ENCODE results near the gene MGAT5. TPM values are rescaled to one million over a fixed set of nuclear protein-coding genes. Genes with fewer than 3 reads are reported as not detected.
A peak's percentile ranks its signal among the peaks of the same experiment; 100 is the strongest.

MGAT5 gene
- total RNA-seq, 4 donors from 2014 or later = 32.4 to 65.9 (median 46.6) TPM

DNA sequence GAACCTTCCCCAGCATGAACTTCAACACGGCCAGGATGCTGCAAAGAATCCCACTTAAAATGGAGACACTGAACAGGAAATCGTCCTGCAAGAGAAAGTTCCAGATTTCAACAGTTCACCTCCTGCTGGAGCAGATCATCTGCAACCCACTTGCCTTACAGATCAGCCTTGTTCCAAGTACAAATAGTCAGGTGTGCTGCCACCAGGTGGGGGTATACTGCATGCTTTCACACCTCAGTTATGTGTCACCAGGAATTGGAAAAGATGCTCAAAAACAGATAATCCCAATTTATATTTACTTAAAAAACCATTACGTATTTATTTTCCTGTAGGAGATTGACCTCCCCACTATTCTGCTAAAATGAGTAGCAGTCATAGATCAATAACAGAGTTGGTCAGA lies 212.3 kb downstream of the MGAT5 start:
- Histone ChIP-seq H3K4me3 (no peak overlapping the region), H3K36me3 (no peaks in the 10 kb centered on the region), H3K9me3 (no peaks in the 10 kb centered on the region), H3K4me1 (no peaks in the 10 kb centered on the region), H3K27ac (no peak overlapping the region), H3K27me3 (no peaks in the 10 kb centered on the region)
- ATAC-seq = no peak
- WGBS, 2 donors (ENCODE audit: low coverage in 1 of 2) = 87 to 90% methylated on average over 1 of the region's 3 CpGs
- TF ChIP-seq EP300 (IDR thresholded peaks at IDR 0.05) (no peak), POLR2A (IDR thresholded peaks at IDR 0.05) (no peak), POLR2AphosphoS5 (IDR thresholded peaks at IDR 0.05) (no peak)
- TF ChIP-seq, protein P1, sequence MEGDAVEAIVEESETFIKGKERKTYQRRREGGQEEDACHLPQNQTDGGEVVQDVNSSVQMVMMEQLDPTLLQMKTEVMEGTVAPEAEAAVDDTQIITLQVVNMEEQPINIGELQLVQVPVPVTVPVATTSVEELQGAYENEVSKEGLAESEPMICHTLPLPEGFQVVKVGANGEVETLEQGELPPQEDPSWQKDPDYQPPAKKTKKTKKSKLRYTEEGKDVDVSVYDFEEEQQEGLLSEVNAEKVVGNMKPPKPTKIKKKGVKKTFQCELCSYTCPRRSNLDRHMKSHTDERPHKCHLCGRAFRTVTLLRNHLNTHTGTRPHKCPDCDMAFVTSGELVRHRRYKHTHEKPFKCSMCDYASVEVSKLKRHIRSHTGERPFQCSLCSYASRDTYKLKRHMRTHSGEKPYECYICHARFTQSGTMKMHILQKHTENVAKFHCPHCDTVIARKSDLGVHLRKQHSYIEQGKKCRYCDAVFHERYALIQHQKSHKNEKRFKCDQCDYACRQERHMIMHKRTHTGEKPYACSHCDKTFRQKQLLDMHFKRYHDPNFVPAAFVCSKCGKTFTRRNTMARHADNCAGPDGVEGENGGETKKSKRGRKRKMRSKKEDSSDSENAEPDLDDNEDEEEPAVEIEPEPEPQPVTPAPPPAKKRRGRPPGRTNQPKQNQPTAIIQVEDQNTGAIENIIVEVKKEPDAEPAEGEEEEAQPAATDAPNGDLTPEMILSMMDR (IDR thresholded peaks at IDR 0.05) = peak in 1 of 4 experiments; percentile 9

DNA sequence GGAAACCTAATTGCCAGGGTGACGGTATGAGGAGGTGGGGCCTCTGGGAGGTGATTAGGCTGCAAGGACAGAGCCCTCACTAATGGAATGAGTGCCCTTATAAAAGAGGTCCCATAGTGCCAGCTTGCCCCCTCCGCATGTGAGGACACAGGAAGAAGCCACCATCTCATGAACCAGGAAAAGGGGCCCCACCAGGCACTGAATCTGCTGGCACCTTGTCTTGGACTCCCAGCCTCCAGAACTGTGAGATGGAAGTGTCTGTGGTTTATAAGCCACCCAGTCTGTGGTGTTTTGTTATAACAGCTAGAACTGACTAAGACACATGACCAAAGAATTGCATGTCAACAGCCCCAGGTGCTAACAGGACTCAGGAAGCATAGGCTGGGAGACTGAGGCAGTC lies 214.3 kb downstream of the MGAT5 start:
- no peak for ATAC-seq
- Histone ChIP-seq H3K27me3 (no peaks in the 10 kb centered on the region), H3K36me3 (no peaks in the 10 kb centered on the region), H3K27ac (no peak overlapping the region), H3K4me1 (no peaks in the 10 kb centered on the region), H3K4me3 (no peak overlapping the region), H3K9me3 (peaks cover 0 to 18% (median 0%) of the 10 kb centered on the region in 3 donors)
- TF ChIP-seq, protein P1 (IDR thresholded peaks at IDR 0.05) = no peak
- TF ChIP-seq EP300 (IDR thresholded peaks at IDR 0.05) (no peak), POLR2AphosphoS5 (IDR thresholded peaks at IDR 0.05) (no peak)
- WGBS, 2 donors (ENCODE audit: low coverage in 1 of 2) = 67% methylated on average over 1 of the region's 2 CpGs; no CpG with 5 or more reads in 1 of the 2 donors

DNA sequence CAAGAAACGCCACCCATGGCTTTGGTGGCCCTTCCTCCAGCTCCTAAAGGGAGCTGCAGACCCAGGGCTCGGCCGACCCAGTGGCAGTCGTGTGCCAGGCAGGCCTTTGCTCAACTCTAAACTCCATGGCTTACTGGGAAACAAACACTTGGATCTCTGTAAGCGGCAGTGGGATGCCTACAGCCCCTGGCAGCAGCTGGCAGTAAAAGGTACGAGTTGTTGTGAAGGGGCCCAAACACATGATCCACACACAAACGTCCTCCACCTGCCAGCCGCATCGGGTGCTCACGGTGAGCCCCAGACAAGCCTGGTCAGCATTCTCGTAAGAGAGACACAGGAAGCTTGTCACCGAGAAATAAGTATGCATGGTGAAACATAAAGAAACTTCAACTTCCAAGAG lies 214.9 kb downstream of the MGAT5 start:
- WGBS, 2 donors (ENCODE audit: low coverage in 1 of 2) = 100% methylated on average over 1 of the region's 12 CpGs; no CpG with 5 or more reads in 1 of the 2 donors
- no peaks in the 10 kb centered on the region for H3K4me1 ChIP-seq
- no peak overlapping the region for H3K27ac ChIP-seq
- TF ChIP-seq, protein P1 (IDR thresholded peaks at IDR 0.05) = no peak
- TF ChIP-seq EP300 (IDR thresholded peaks at IDR 0.05) = no peak
- no peak for TF ChIP-seq POLR2A (IDR thresholded peaks at IDR 0.05)
- no peak for TF ChIP-seq POLR2AphosphoS5 (IDR thresholded peaks at IDR 0.05)
- H3K4me3 ChIP-seq = no peak overlapping the region
- H3K9me3 ChIP-seq = peaks cover 0 to 24% (median 0%) of the 10 kb centered on the region in 3 donors
- H3K27me3 ChIP-seq = no peaks in the 10 kb centered on the region
- ATAC-seq = no peak
- no peaks in the 10 kb centered on the region for H3K36me3 ChIP-seq

DNA sequence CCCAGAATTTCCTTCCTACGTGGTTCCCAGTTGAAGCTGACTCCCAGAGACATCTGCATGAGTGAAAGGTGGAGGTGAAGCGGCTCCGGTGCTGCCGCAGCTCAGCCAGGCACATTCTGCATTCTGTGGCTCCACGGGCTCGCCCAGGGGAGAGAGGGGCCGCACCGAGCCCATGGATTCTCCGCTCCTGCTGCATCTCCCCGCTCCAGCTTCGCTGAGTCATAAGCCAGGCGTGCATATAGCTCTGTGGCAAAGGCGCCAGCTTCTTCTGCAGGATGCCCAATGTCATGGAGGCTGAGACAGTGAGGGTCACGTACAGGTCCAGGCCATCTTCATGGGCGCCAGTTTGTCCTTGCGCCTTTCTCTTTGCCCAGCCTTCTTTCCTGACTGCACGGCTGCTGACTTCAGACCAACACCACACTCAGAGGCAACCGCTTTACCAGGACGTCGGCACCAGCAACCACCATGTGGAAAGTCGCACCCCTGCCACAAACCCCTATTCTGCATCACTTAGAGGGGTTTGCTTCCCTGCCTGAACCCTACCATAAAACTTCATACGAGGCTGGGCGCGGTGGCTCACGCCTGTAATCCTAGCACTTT lies 215.7 kb downstream of the MGAT5 start:
- 80% methylated on average over 1 of the region's 25 CpGs; no CpG with 5 or more reads in 1 of the 2 donors for WGBS, 2 donors (ENCODE audit: low coverage in 1 of 2)

More for the DNA sequence above, 215.7 kb downstream of the MGAT5 start:
- no peak for ATAC-seq
- TF ChIP-seq POLR2AphosphoS5 (IDR thresholded peaks at IDR 0.05) (no peak), EP300 (IDR thresholded peaks at IDR 0.05) (no peak), POLR2A (IDR thresholded peaks at IDR 0.05) (no peak)
- TF ChIP-seq, protein P1 (IDR thresholded peaks at IDR 0.05) = no peak
- Histone ChIP-seq H3K4me3 (no peak overlapping the region), H3K36me3 (no peaks in the 10 kb centered on the region), H3K4me1 (no peaks in the 10 kb centered on the region), H3K27me3 (no peaks in the 10 kb centered on the region), H3K9me3 (peaks cover 0 to 28% (median 0%) of the 10 kb centered on the region in 3 donors), H3K27ac (no peak overlapping the region)
